Measurements from ENCODE around the gene DLG5. TPM values are rescaled to one million over a fixed set of nuclear protein-coding genes. Genes with fewer than 3 reads are reported as not detected.

The DLG5 gene
- total and polyA plus RNA-seq, 10 of the 15 experiments (the other 5 are each of a cell fraction or from before 2014, with no cell fraction given) = 0.18 to 6.6 (median 2.7) TPM

- no peaks in the 10 kb centered on the region for H3K79me2 ChIP-seq (ENCODE audit: control insufficient read depth, insufficient read depth, low read length)
- in situ Hi-C loops (cut with MboI) (no loop called here), intact Hi-C loops (cut with micrococcal nuclease; ENCODE audit: unreplicated experiment) (no loop called here)
- DNase-seq (ENCODE audit: low read depth, low spot score) (no peak), FAIRE-seq (no peak), ATAC-seq (no peak)
- H3K9me3 ChIP-seq (replicated peaks; ENCODE audit: control insufficient read depth, insufficient read depth, low read length) = no peaks in the 10 kb centered on the region
- H3K4me2 ChIP-seq (ENCODE audit: control insufficient read depth, insufficient read depth) = no peak overlapping the region
- H3K27me3 ChIP-seq (replicated peaks in 1 of 2; ENCODE audit: control insufficient read depth in 2 of 2, insufficient read depth in 2 of 2, low read length in 1 of 2) = no peaks in the 10 kb centered on the region
- H3K4me1 ChIP-seq (ENCODE audit: control insufficient read depth, insufficient read depth, low read length) = peaks cover 10% of the 10 kb centered on the region
- no peak for TF ChIP-seq CHD1 (IDR thresholded peaks at IDR 0.05; ENCODE audit: low read depth, low read length)
- ChIA-PET POLR2A (no interaction called here), RAD21 (ENCODE audit: unreplicated experiment) (interaction anchor here (0.7 kb wide), 1 partner anchor 24 kb away, joined by 3 read pairs; no protein-coding TSS in a partner anchor), SMC1A (ENCODE audit: uncharacterized antibody, unreplicated experiment) (no interaction called here), CTCF (no interaction called here)
- no peak overlapping the region for H3K4me3 ChIP-seq
- H4K20me1 ChIP-seq (ENCODE audit: control insufficient read depth, insufficient read depth) = no peaks in the 10 kb centered on the region
- H2AFZ ChIP-seq (ENCODE audit: control insufficient read depth, low read depth, low read length) = no peak overlapping the region
- BruUV-seq (replicated peaks) = no TSS peak
- 51% methylated on average over 3 of the region's 3 CpGs for WGBS (ENCODE audit: insufficient coverage, insufficient replicate concordance, low lambda C conversion rate, missing lambda C conversion rate)
- H3K9ac ChIP-seq (ENCODE audit: control insufficient read depth, insufficient read depth, low read length) = no peak overlapping the region
- no peak overlapping the region for H3K27ac ChIP-seq (ENCODE audit: control insufficient read depth, insufficient read depth)
- no peaks in the 10 kb centered on the region for H3K36me3 ChIP-seq (ENCODE audit: control insufficient read depth in 2 of 2, insufficient read depth in 2 of 2, low read length in 1 of 2)
Measured at GRCh38 chr10:77896058-77896457, 30.5 kb downstream of the DLG5 start.

GRCh38 chr10:77894058-77894457 is 32.5 kb downstream of the DLG5 start:
- ATAC-seq = no peak
- Histone ChIP-seq H3K79me2 (ENCODE audit: control insufficient read depth, insufficient read depth, low read length) (no peaks in the 10 kb centered on the region), H2AFZ (ENCODE audit: control insufficient read depth, low read depth, low read length) (no peak overlapping the region), H3K4me1 (ENCODE audit: control insufficient read depth, insufficient read depth, low read length) (peaks cover 10% of the 10 kb centered on the region), H3K36me3 (ENCODE audit: control insufficient read depth in 2 of 2, insufficient read depth in 2 of 2, low read length in 1 of 2) (no peaks in the 10 kb centered on the region), H3K4me2 (ENCODE audit: control insufficient read depth, insufficient read depth) (no peak overlapping the region), H3K4me3 (no peak overlapping the region), H4K20me1 (ENCODE audit: control insufficient read depth, insufficient read depth) (no peaks in the 10 kb centered on the region), H3K9ac (ENCODE audit: control insufficient read depth, insufficient read depth, low read length) (no peak overlapping the region), H3K9me3 (replicated peaks; ENCODE audit: control insufficient read depth, insufficient read depth, low read length) (no peaks in the 10 kb centered on the region), H3K27ac (ENCODE audit: control insufficient read depth, insufficient read depth) (no peak overlapping the region), H3K27me3 (replicated peaks in 1 of 2; ENCODE audit: control insufficient read depth in 2 of 2, insufficient read depth in 2 of 2, low read length in 1 of 2) (no peaks in the 10 kb centered on the region)
- intact Hi-C loops (cut with micrococcal nuclease; ENCODE audit: unreplicated experiment) (no loop called here), in situ Hi-C loops (cut with MboI) (no loop called here)
- no peak for DNase-seq (ENCODE audit: low read depth, low spot score)
- no peak for FAIRE-seq
- WGBS (ENCODE audit: insufficient coverage, insufficient replicate concordance, low lambda C conversion rate, missing lambda C conversion rate) = 15% methylated on average over 3 of the region's 3 CpGs
- SMC1A ChIA-PET (ENCODE audit: uncharacterized antibody, unreplicated experiment) = no interaction called here
- POLR2A ChIA-PET = no interaction called here
- RAD21 ChIA-PET (ENCODE audit: unreplicated experiment) = no interaction called here
- no TSS peak for BruUV-seq (replicated peaks)
- CTCF ChIA-PET = interaction anchor here (0.8 kb wide), 1 partner anchor 10 kb away, joined by 4 read pairs; no protein-coding TSS in a partner anchor
- no peak for TF ChIP-seq BCLAF1 (IDR thresholded peaks at IDR 0.05)
- TF ChIP-seq BMI1 (IDR thresholded peaks at IDR 0.05; ENCODE audit: borderline replicate concordance) = no peak
- TF ChIP-seq GABPA (IDR thresholded peaks at IDR 0.05; ENCODE audit: low read depth) = no peak
- no peak for TF ChIP-seq JUNB (IDR thresholded peaks at IDR 0.05)
- no peak for TF ChIP-seq LARP7 (IDR thresholded peaks at IDR 0.05)
- no peak for TF ChIP-seq FOXK2 (IDR thresholded peaks at IDR 0.05)
- no peak for TF ChIP-seq HDAC6 (IDR thresholded peaks at IDR 0.05; ENCODE audit: unreplicated experiment)
- no peak for TF ChIP-seq IRF4 (IDR thresholded peaks at IDR 0.05; ENCODE audit: low read depth, low read length)
- TF ChIP-seq POU2F2 (IDR thresholded peaks at IDR 0.05; ENCODE audit: borderline replicate concordance, low read depth, low read length) = no peak
- no peak for TF ChIP-seq ZBTB4 (CRISPR knock-in tag; IDR thresholded peaks at IDR 0.05)
- TF ChIP-seq ZNF217 (IDR thresholded peaks at IDR 0.05) = no peak
- TF ChIP-seq CBX3 (IDR thresholded peaks at IDR 0.05; ENCODE audit: borderline replicate concordance, low read depth) = no peak
- no peak for TF ChIP-seq RCOR1 (conservative IDR thresholded peaks at IDR 0.05; ENCODE audit: low read depth, low read length)
